Measurements from ENCODE around the gene CKAP5.
A peak's percentile ranks its signal among the peaks of the same experiment; 100 is the strongest.
"Not testable (repeated sequence)": the region's sequence is repeated elsewhere in the genome, so short reads cannot be mapped to it uniquely, and the experiment has no call there.

Gene CKAP5

GRCh38 chr11:46727952-46728658 lies 118.0 kb downstream of the CKAP5 start:
- no peak for DNase-seq

GRCh38 chr11:46726206-46726862 lies 119.7 kb downstream of the CKAP5 start:
- DNase-seq = no peak

- no peak for DNase-seq
Measured at GRCh38 chr11:46725338-46726205, 120.5 kb downstream of the CKAP5 start.

GRCh38 chr11:46724088-46724487 lies 122.0 kb downstream of the CKAP5 start:
- DNase-seq = no peak

- no peak for DNase-seq
Measured at GRCh38 chr11:46723359-46723680, 122.8 kb downstream of the CKAP5 start.

GRCh38 chr11:46722566-46723358 lies 123.3 kb downstream of the CKAP5 start:
- DNase-seq = no peak

- DNase-seq = no peak
Measured at GRCh38 chr11:46721286-46721685, 124.8 kb downstream of the CKAP5 start.

GRCh38 chr11:46719543-46720218 lies 126.4 kb downstream of the CKAP5 start:
- DNase-seq = no peak

GRCh38 chr11:46719048-46719542 lies 127.0 kb downstream of the CKAP5 start, which contains the start of gene F2:
Gene F2 (plus strand): TSS chr11:46719213. CDS start chr11:46719236, 23 bp downstream.
- DNase-seq = no peak

- no peak for DNase-seq
Measured at GRCh38 chr11:46718155-46719019, 127.7 kb downstream of the CKAP5 start.

- DNase-seq = not testable (repeated sequence)
Measured at GRCh38 chr11:46717825-46718154, 128.3 kb downstream of the CKAP5 start.

- DNase-seq = no peak
Measured at GRCh38 chr11:46712874-46713576, 133.1 kb downstream of the CKAP5 start.

- DNase-seq = no peak
Measured at GRCh38 chr11:46711303-46711702, 134.8 kb downstream of the CKAP5 start.

- peak in 6 of 56 donors; percentile 7 to 25 (median 24) for DNase-seq
Measured at GRCh38 chr11:46710821-46711269, 135.2 kb downstream of the CKAP5 start.

- not testable (repeated sequence) for DNase-seq
Measured at GRCh38 chr11:46709351-46709750, 136.7 kb downstream of the CKAP5 start.

GRCh38 chr11:46706886-46707285 lies 139.2 kb downstream of the CKAP5 start:
- no peak for DNase-seq

- DNase-seq = no peak
Measured at GRCh38 chr11:46705070-46705688, 140.9 kb downstream of the CKAP5 start.

GRCh38 chr11:46701078-46701654 lies 144.9 kb downstream of the CKAP5 start:
- peak in 1 of 56 donors; percentile 18 for DNase-seq
